ENCODE results near the gene ENOX2.
A peak's percentile ranks its signal among the peaks of the same experiment; 100 is the strongest.

ENOX2 gene

GRCh38 chrX:130615941-130616340 lies 287.1 kb downstream of the ENOX2 start:
- no peak for DNase-seq

GRCh38 chrX:130607431-130607830 lies 295.6 kb downstream of the ENOX2 start:
- no peak for DNase-seq

GRCh38 chrX:130606425-130606824 lies 296.6 kb downstream of the ENOX2 start:
- DNase-seq, result no peak

GRCh38 chrX:130604882-130605281 lies 298.1 kb downstream of the ENOX2 start:
- DNase-seq, result no peak

- no peak for DNase-seq
Measured at GRCh38 chrX:130594453-130594916, 308.5 kb downstream of the ENOX2 start.

- DNase-seq, result no peak
Measured at GRCh38 chrX:130593911-130594310, 309.1 kb downstream of the ENOX2 start.

GRCh38 chrX:130592204-130592603 lies 310.8 kb downstream of the ENOX2 start:
- DNase-seq, result no peak

- no peak for DNase-seq
Measured at GRCh38 chrX:130578906-130579305, 324.1 kb downstream of the ENOX2 start.

GRCh38 chrX:130577431-130577830 lies 325.6 kb downstream of the ENOX2 start:
- DNase-seq, result no peak

GRCh38 chrX:130575831-130576389 lies 327.1 kb downstream of the ENOX2 start:
- peak; percentile 14 for DNase-seq

All from CD4-positive, alpha-beta T cell treated with Interleukin-6 for 4 hours (primary cell).